Heart left ventricle (tissue), 13 donors: ENCODE data around the gene UNC5C.

ENCODE experiments used
- POLR2A ChIP-seq, 2 donors: fragments of 450-650 bp; IDR thresholded peaks; one replicate each; pipeline ENCODE4 v1.6.1; 2017; ENCODE audit warnings: antibody characterized with exemption in 2 of 2, mild to moderate bottlenecking in 2 of 2, moderate library complexity in 2 of 2
- TF ChIP-seq, protein P1 (sequence below), 12 donors: fragments of 200-600 bp; sonication (generic) in 4 of 12; IDR thresholded peaks; one replicate each; pipeline versions ENCODE4 v1.5.0 to v1.8.0; 2018 to 2022; ENCODE audit warnings: antibody characterized with exemption in 12 of 12, mild to moderate bottlenecking in 5 of 12
- donor health status: ischemic (EF 13 %, LVEDD 7.1; RV severe dilation, severe dysfunction).
- donor health status: DM: no; HTN: yes; CAD: no.
- donor health status: DM: no; HTN: no; CAD: no.
- donor health status: ischemic (EF 25% LVEDD 6.9; RV normal size, moderate dysfunction).
- donor health status: ischemic (EF 25% LVEDD 5.7; RV mildly dilated, moderate dysfunction).
- donor health status: ischemic (EF 35%, LVEDD 5.7; RV mildly dilated, moderate dysfunction).
- donor health status: nonischemic (EF 11% LVEDD 7.7; RV severe dilation, severe dysfunction).
- donor health status: DM: yes; HTN: yes; CAD: no.
- donor health status: PGD.
- donor health status: ischemic (EF 29% LVEDD 5.4; RV normal size, mild dysfunction).
- donor health status: nonischemic (EF 23%, LVEDD 6.1; RV moderate dilation, normal function).

GRCh38 chr4:95263960-95264359 lies 284.8 kb downstream of the UNC5C start:
- TF ChIP-seq, protein P1, sequence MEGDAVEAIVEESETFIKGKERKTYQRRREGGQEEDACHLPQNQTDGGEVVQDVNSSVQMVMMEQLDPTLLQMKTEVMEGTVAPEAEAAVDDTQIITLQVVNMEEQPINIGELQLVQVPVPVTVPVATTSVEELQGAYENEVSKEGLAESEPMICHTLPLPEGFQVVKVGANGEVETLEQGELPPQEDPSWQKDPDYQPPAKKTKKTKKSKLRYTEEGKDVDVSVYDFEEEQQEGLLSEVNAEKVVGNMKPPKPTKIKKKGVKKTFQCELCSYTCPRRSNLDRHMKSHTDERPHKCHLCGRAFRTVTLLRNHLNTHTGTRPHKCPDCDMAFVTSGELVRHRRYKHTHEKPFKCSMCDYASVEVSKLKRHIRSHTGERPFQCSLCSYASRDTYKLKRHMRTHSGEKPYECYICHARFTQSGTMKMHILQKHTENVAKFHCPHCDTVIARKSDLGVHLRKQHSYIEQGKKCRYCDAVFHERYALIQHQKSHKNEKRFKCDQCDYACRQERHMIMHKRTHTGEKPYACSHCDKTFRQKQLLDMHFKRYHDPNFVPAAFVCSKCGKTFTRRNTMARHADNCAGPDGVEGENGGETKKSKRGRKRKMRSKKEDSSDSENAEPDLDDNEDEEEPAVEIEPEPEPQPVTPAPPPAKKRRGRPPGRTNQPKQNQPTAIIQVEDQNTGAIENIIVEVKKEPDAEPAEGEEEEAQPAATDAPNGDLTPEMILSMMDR (IDR thresholded peaks at IDR 0.05): no peak
- no peak for TF ChIP-seq POLR2A (IDR thresholded peaks at IDR 0.05)
